RPMI8226 (cell line): ENCODE measurements around the gene TMEM145.

Experiments used
- DNase-seq: peaks from one replicate; pipeline ENCODE4 v3.0.0-alpha.2; 2015

The TMEM145 gene

DNA sequence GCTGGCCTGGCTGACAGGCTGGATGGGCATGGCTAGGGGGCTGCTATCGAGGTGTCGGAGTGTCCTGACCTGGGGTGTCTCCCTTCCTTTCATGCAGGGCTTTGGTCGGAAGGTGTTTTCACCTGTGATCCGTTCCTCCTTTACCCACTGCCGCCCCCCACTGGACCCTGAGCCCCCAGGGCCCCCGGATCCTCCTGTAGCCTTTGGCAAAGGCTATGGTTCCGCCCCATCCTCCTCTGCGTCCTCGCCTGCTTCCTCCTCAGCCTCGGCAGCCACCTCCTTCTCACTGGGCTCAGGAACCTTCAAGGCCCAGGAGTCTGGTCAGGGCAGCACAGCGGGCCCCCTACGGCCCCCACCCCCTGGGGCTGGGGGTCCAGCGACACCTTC is 23.0 kb upstream of the TMEM145 start:
- no peak for DNase-seq

DNA sequence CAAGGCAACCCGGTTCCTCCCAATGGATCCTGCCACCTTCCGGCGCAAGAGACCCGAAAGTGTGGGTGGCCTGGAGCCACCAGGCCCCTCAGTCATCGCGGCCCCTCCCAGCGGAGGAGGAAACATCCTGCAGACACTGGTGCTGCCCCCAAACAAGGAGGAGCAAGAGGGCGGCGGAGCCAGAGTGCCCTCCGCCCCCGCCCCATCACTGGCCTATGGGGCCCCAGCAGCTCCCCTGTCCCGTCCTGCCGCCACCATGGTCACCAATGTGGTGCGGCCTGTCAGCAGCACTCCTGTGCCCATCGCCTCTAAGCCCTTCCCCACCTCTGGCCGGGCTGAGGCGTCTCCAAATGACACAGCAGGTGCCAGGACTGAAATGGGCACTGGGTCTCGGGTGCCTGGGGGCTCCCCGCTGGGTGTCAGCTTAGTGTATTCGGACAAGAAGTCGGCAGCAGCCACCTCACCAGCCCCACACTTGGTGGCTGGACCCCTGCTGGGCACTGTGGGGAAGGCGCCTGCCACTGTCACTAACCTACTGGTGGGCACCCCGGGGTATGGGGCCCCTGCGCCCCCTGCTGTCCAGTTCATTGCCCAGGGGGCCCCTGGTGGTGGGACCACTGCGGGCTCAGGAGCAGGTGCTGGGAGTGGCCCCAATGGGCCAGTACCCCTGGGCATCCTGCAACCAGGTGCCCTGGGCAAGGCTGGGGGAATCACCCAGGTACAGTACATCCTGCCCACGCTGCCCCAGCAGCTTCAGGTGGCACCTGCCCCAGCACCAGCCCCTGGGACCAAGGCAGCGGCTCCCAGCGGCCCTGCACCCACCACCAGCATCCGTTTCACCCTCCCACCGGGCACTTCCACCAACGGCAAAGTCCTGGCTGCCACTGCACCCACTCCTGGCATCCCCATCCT is 22.3 kb upstream of the TMEM145 start:
- peak; percentile 49 for DNase-seq

- DNase-seq = no peak
Observed at GRCh38 chr19:42291435-42291810, 21.7 kb upstream of the TMEM145 start.

DNA sequence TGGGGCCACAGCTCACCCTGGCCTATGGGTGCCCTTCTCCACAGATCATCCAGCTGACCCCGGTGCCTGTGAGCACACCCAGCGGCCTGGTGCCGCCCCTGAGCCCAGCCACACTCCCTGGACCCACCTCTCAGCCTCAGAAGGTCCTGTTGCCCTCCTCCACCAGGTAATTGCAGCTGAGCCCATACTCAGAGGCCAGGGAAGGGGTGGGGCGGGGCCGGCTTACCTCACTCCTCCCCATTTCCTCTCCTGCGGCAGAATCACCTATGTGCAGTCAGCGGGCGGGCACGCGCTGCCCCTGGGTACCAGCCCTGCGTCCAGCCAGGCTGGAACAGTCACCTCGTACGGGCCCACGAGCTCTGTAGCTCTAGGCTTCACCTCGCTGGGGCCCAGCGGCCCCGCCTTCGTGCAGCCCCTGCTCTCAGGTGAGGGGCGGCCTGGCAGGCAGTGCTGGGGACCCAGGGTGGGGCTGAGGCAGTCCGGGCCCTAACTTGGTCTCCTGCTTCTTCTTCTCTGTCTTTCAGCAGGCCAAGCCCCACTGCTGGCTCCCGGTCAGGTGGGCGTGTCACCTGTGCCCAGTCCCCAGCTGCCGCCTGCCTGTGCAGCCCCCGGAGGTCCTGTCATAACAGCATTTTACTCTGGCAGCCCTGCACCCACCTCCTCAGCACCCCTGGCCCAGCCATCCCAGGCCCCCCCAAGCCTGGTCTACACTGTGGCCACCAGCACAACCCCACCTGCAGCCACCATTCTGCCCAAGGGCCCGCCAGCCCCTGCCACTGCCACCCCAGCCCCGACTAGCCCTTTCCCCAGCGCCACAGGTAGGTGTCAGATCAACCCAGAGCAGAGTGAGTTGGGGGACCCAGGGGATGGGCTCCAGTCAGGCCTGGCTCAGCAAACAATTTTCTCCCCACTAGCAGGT is 20.8 kb upstream of the TMEM145 start:
- no peak for DNase-seq

DNA sequence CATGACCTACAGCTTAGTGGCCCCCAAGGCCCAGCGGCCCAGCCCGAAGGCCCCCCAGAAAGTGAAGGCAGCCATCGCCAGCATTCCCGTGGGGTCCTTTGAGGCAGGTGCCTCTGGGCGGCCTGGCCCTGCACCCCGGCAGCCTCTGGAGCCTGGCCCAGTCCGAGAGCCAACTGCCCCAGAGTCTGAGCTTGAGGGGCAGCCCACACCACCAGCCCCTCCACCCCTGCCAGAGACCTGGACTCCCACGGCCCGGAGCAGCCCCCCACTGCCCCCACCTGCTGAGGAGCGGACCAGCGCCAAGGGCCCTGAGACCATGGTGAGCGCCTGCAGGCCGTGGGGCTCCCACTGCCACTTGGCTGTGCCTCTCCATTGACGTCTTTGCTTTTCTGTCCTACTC is 20.1 kb upstream of the TMEM145 start:
- no peak for DNase-seq

DNA sequence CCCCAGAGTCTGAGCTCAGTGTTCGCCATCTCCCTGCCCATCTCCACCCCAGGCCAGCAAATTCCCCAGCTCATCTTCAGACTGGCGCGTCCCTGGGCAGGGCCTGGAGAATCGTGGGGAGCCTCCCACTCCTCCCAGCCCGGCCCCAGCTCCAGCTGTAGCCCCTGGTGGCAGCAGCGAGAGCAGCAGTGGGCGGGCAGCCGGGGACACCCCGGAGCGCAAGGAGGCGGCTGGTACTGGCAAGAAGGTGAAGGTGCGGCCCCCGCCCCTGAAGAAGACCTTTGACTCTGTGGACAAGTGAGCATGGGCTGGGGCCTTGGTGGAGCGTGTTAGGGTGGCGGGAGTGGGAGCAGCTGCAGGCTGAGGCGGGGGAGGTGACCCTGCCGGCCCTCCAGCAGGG is 19.6 kb upstream of the TMEM145 start:
- DNase-seq = no peak

DNA sequence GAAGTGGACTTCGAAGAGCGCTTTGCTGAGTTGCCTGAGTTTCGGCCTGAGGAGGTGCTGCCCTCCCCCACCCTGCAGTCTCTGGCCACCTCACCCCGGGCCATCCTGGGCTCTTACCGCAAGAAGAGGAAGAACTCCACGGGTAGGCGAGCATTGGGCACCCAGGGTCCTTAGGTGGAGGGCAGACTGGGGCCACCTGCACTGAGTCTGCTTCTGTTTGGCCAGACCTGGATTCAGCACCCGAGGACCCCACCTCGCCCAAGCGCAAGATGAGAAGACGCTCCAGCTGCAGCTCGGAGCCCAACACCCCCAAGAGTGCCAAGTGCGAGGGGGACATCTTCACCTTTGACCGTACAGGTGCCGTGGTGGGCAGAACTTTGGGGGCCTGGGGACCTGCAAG is 19.2 kb upstream of the TMEM145 start:
- DNase-seq = no peak

GRCh38 chr19:42294471-42295137 is 18.5 kb upstream of the TMEM145 start:
- DNase-seq = no peak

GRCh38 chr19:42295342-42295741 is 17.8 kb upstream of the TMEM145 start:
- DNase-seq = no peak

- peak; percentile 72 for DNase-seq
Observed at GRCh38 chr19:42295831-42296525, 17.1 kb upstream of the TMEM145 start.

DNA sequence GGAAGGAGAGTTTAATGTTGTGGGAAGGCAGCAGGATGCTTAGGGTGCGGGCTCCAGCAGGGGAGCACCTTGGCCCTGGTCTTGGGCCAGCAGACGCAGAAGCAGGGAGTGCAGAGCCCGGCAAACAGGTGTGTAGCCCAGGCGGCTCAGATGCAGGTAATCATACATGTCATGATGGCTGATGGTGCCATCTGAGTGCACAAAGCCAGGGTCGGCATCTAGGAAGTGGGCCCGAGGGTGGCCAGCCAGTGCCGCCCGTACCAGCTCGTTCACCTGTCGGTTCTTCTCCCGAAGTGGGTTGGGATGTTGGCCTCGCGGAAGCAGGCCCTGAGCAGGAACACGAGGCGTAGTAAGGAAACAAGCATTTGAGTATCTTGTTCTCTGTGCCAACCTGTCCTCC is 16.1 kb upstream of the TMEM145 start:
- DNase-seq = no peak

- no peak for DNase-seq
Observed at GRCh38 chr19:42301646-42302203, 11.4 kb upstream of the TMEM145 start, which contains the start of gene PRR19. Gene PRR19 (plus strand): TSS chr19:42302132. CDS start chr19:42309585, 7,453 bp downstream.

DNA sequence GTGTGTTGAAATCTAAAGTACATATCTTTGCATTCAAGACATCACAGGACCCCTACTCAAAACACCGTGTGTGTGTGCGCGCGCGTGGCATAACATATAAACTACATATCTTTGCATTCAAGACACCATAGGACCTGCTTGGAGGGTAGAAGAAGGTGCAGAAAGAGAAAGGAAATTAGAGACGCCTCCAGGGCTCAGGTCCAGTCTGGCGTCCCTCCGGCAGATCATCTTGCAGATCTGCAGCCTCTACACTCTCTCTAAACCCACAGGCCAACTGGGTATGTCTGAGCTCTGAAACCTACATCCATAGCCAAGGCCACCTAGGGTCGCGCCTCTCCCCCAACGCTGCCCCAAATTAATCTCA is 10.0 kb upstream of the TMEM145 start:
- no peak for DNase-seq

GRCh38 chr19:42303876-42304275 is 9.2 kb upstream of the TMEM145 start:
- no peak for DNase-seq

GRCh38 chr19:42306646-42307045 is 6.5 kb upstream of the TMEM145 start:
- no peak for DNase-seq

- no peak for DNase-seq
Observed at GRCh38 chr19:42309686-42310085, 3.4 kb upstream of the TMEM145 start.

GRCh38 chr19:42311657-42312056 is 1.5 kb upstream of the TMEM145 start:
- DNase-seq = peak; percentile 33

DNA sequence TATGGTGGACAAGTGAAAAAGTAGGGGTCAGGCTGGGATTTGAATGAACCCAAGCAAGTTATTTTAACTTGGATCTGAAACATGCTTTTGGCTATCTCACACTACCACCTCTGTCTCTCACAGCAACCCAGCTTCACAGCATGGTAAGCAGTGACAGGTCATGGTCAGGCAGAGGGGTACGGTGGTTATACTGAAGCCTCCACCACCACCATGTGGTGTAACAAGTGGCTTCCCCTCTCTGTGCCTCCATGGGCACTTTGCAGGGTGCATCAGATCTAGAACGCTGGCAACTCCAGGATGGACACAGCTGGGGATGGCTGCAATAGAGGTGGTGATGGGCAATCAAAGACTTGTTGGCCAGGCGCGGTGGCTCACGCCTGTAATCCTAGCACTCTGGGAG is 739 bp upstream of the TMEM145 start:
- DNase-seq = no peak

DNA sequence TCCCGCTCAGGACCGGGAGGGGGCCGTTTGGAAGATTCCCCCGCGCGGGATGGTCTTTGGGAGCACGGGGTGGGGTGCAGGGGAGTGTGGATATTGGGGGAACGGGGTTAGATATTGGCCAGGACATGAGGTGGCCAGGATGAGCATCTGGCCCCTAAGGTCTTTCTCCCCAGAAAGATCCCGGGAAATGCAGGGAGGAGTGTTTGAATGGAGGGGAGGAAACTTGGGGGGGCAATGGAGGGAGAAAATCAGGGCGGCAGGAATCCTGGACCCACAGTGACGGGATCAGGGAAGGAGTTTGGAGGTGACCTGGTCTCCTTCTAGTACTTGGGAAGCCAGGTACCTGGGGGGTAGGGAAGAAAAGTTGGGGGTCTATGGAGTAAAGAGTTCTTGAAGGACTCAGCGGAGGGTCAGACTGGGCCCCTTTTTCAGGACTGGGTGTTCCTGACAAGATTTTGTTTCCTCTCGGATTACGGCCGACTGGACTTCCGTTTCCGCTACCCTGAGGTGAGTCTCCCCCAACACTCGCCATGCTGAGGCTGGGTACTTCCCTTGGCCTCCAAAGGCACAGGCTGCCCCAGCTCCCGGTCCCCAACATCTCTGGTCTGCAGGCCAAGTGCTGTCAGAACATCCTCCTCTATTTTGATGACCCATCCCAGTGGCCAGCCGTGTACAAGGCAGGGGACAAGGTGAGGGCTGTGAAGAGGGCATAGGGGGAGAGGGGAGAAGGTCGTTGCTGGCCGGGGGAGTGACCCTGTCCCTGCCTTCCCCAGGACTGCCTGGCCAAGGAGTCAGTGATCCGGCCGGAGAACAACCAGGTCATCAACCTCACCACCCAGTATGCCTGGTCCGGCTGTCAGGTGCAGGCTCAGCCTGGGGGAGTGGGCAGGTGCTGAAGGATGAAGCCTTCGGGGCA is 989 bp downstream of the TMEM145 start:
- no peak for DNase-seq

DNA sequence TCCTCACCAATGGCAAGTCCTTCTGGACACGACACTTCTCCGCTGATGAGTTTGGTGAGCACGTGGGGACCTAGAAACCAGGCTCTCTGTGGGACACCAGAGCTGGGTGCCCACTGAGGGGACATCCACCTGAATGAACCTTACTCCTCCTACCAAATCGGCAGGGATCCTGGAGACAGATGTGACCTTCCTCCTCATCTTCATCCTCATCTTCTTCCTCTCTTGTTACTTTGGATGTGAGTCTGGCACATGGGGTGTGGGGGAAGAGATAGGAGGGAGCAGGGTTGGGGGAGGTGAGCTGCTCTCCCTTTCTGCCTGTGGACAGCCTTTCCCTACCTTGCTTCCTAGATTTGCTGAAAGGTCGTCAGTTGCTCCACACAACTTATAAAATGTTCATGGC is 1.9 kb downstream of the TMEM145 start:
- DNase-seq = no peak
